Activated CD8-positive, alpha-beta memory T cell treated with anti-CD3 and anti-CD28 coated beads for 4 hours (primary cell): ENCODE data around the gene P4HB.
A peak's percentile ranks its signal among the peaks of the same experiment; 100 is the strongest.

Experiments
- DNase-seq, 2 donors: peaks; one replicate each; pipeline ENCODE4 v3.0.0-alpha.2; 2020; ENCODE audit warnings: low read depth in 2 of 2

P4HB gene

DNA sequence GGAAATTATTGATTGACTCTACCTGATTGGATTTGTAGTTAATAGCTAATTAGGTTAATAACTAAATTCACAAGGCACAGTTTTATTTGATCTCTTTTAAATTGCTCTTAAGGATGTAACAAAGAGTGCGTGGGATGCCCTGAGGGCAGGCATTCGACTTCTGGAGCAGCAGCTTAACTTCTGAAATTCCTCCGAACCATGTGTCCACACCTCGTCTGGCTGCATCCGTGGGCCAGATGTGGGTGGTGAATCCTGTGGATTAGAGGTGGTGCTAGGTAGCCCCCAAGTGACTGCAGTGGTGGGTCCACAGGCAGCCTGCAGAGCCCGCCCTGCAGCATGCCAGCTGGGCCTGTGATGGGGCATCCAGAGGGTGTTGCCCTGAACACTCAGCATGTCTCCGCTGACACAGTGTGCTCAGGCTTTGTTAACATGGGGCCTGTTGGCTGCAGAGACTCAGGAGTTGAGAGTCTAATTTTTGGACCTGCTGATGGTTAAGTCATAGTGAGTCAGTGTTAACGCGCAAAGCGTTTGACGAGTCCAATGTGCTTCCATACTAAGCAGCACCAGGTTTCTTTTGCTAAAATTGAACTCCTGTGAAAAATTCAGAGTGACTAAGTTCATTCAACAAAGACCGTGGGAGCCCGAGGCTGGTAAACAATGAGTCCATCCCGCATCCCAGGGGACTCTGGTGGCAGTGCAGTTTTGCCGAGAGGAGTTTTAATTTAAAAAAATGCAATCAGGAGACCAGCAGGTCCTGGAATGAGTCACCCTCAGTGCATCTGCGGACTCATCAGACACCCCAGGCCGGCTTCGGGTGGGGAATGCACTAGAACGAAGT lies 37.9 kb upstream of the P4HB start:
- DNase-seq = no peak

GRCh38 chr17:81895400-81895799 lies 35.1 kb upstream of the P4HB start:
- DNase-seq = no peak

- DNase-seq = no peak
Observed at GRCh38 chr17:81891303-81891552, 30.9 kb upstream of the P4HB start.

- DNase-seq = no peak
Observed at GRCh38 chr17:81890447-81891302, 30.3 kb upstream of the P4HB start.

DNA sequence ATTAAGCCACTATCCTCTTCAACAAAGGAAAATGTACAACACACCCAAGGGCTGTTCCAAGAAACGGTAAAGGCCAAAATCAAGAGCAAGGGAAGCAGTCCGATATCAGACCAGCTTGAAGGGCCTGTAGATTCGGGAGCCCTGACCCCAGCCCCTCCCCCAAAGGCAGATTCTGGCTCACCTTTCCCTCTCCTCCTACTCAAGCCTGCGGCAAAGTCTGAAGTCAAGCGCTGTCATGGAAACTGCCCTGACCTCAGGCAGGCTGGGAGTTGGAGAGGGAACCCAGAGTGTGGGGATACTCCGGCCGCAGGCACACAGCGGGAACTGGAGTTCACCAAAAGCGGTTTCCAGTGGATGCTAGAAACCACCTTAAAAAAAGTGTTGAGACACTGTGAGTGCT lies 29.3 kb upstream of the P4HB start:
- DNase-seq = no peak

GRCh38 chr17:81888988-81889595 lies 28.8 kb upstream of the P4HB start:
- no peak for DNase-seq

DNA sequence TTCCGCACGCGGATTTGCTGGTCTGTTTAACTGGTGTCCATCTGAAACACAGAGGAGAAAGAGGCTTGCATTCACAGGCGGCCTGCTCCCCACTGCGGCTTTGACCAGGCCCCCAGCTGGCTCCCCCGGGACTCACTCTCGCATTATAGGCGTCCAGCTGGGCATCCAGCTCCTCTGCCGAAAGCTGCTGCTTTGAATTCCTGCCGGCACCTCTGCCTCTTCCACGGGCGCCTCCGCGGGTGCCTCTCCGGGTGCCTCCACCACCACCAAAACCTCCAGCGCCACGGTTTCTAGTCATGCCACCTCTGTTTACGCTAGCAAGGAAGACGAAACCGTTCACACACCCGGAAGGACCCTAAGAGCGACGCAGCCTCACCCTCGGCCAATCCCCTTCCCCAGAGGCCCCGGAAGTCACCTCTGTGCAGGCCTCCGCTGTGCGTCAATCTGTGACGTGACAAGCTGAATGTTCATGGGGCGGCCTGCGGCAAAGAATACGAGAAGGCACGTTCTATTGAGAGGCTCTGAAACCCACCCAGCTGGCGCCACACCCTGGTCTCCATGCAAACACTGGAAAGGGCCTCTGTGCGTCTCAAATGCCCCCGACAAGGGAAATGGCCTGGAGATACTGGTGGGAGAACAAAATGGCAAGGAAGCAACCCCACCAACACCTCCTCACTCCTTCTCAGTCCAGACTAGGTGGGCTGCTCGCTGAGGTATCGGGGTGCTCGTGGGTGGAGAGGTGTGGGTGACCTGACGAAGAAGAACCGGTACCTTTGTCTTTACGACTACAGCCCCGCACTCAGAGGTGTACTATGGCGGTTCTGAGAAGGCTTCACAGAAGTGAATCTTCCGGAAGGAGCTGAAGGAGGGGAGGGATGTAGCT lies 28.0 kb upstream of the P4HB start:
- DNase-seq = no peak

DNA sequence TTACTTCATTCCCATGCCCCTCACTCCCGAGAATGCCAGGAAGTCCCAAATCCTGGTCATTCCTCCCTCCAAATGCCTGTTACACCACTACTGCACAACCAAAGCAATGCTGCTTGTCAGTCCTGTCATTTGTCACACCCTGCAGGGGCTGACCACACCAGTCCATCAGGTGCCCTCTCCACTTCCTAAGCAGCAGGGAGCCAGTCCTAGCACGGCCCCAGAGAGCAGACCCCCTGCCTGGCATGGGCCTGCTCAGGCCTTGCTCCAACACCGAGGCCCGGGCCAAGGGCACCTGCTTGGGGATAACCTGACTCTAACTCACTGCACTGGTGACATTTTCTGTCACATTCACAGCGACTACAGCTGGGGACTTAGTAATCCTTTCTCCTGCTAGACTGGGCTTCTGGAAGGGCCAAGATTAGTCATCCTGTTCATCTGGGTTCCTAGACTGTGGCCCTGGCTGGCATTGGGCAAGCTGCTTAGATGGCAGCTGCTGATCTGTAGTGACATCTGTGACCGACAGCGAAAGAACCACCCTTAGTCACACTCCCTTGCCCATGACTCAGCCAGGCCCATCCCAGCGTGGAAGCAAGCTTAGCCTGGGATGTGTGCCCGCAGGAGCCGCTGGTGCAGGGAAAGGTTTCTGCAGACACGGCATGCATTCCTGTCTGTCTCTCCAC lies 25.7 kb upstream of the P4HB start:
- no peak for DNase-seq

DNA sequence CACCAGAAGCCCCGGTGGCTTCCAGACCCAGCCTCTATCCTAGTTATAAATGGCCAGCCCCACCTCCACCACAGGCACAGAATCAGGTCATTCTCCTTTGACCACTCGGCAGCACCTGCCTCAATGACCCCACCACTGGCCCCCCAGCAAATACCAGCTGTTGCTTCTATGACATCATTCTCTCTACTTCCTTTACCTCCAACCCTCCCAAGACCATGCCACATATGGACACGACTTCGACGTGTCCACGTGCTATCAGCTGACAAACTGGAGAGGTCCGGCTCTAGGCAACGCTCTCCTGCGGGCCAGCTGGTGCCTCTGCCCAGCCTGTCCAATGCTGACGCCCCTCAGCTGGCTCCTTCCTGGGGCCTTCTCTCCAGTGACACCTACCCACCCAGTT lies 25.1 kb upstream of the P4HB start:
- no peak for DNase-seq

DNA sequence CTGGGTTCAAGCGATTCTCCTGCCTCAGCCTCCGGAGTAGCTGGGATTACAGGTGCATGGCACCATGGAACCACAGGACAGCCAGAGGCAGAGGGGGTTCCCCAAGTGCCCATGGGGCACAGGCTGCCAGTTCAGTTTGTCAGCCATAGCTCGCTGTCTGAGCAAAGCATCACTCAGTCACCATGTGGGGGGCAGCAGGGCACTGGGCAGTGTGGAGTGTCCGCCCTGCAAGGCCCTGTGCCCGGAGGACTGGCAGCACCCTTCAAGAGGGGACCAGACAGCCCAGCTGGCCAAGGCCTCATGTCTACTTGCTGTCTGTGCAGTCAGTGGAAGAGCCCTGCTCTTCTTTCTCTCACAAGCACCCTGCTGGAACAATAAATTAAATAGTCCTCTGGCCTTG lies 24.6 kb upstream of the P4HB start:
- DNase-seq = no peak

GRCh38 chr17:81884520-81884919 lies 24.2 kb upstream of the P4HB start:
- no peak for DNase-seq

DNA sequence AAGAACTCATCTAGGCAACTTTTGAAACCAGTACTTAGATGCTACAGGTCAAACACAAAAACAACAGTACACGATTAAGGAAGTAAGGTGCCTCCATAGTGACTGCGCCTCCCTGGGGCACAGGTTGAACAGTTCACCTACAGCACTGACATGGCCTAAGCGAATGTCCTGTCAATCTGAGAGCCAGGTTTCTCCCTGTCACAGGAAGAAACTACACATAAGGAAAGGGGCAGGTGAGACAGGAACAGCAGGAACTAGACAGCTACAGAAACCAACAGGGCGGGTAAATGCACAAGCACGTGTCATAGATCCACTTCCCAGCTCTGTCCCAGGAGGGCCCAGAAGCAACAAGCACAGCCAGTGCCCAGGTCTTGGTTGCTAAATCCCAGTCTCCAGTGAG lies 18.8 kb upstream of the P4HB start:
- no peak for DNase-seq

DNA sequence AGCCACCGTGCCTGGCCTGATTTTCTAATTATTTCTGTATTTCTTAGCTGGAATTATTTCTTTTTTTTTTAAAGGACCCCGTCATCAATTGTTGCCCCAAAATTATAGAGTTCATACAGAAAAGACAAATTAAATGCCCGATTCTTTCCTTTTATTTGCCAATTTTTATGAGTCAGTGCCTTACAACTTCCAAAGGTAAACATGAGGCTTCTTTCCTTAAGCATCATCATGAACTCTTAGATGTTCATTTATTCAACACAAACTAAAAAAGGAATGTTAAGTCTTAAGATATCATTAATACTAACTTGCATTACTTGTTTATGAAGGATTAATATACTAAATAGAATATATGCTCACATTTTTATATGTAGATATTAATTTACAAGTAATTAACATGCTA lies 18.0 kb upstream of the P4HB start:
- no peak for DNase-seq

- no peak for DNase-seq
Observed at GRCh38 chr17:81877569-81877968, 17.2 kb upstream of the P4HB start.

DNA sequence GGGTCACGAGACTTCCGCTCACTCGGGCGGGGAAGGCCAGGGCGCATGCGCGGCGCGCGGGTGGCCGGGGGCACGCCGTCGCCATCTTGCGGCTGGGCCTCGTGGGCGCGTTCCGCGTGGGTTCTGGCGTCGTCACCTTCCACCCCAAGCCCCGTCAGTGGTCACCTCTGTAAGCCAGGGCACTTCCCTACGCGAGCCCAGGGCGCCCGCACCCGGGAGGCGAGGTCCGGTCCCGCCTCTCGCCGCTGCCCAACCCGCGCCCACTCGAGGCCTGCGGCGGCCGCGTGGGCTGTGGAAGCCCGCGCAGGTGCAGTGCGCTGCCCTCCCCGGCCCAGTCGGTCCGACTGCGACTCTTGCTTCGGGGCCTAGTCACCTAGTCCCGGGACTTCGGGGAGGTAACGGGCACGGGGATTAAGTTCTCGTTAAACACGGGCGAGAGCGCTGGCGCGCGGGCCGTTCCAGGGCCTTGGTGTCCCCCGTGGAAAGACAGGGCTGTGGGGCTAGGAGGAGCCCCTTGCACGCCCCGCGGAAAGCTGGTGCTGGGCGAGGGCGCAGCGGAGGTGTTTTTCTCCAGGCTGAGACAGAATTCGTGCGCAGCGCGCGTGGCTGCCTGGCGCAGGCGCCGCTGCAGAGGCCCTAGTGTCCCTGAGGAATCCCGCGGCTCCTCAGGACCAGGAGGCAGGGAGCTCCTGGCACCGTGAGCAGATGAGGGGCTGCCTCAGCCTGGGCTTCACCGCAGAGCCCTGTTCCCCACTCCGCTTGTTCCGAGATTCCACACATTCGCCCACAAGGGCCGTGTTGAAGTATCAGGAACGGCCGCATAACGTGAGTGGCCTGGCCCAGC lies 11.3 kb upstream of the P4HB start:
- peak; percentile 93 for DNase-seq

DNA sequence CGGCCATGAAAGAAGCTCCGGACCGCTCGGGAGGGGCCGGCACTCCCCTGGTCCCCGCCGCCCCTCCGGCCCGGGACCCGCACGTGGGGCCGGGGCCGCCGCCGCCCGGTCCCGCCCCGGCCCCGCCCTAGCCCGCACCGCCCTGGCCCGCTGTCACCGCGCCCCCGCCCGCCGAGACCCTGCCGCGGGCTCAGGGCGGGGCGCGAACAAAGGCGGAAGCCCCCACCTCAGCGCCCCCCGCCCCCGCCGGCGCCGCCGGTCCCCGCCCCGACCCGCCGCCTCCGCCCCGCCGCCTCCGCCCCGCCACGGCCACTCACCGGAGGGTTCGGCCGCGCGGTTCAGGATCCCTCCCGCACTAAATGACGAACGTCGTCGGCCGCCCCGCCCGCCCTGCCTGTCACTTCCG lies 10.6 kb upstream of the P4HB start, which contains the start of gene ARHGDIA:
TSS of gene ARHGDIA (minus strand) at position 357 of the 406 bp plus-strand sequence. CDS start 1,407 bp downstream, outside the sequence.
- DNase-seq = no peak

- no peak for DNase-seq
Observed at GRCh38 chr17:81870131-81870980, 10.0 kb upstream of the P4HB start.

- no peak for DNase-seq
Observed at GRCh38 chr17:81869221-81870130, 9.1 kb upstream of the P4HB start.
